GM19351 (cell line): ENCODE results near the gene ABI3.

ENCODE experiments used
- ATAC-seq: cut with Tn5 transposase; IDR thresholded peaks from one replicate; pipeline ENCODE4 v1.9.1; 2021; ENCODE audit warnings: mild to moderate bottlenecking, moderate library complexity; ENCODE audit not compliant: unreplicated experiment

Gene ABI3

GRCh38 chr17:49224198-49224996, 13.9 kb downstream of the ABI3 start:
- no peak for ATAC-seq

GRCh38 chr17:49224997-49225337, 14.5 kb downstream of the ABI3 start:
- no peak for ATAC-seq

GRCh38 chr17:49225554-49226236, 15.2 kb downstream of the ABI3 start:
- ATAC-seq, result no peak

GRCh38 chr17:49226771-49227435, 16.4 kb downstream of the ABI3 start:
- ATAC-seq, result no peak

GRCh38 chr17:49227436-49228261, 17.1 kb downstream of the ABI3 start:
- ATAC-seq, result no peak

GRCh38 chr17:49229076-49229804, 18.7 kb downstream of the ABI3 start:
- ATAC-seq, result no peak

GRCh38 chr17:49229805-49230600, 19.5 kb downstream of the ABI3 start:
- peak; percentile 7 for ATAC-seq

- ATAC-seq, result peak; percentile 84
Observed at GRCh38 chr17:49230636-49231562, 20.4 kb downstream of the ABI3 start, which contains the start of gene PHOSPHO1. Gene PHOSPHO1, minus strand, starts transcription at chr17:49230787. Its CDS starts 4,096 bp downstream, at chr17:49226691.

GRCh38 chr17:49231563-49231894, 21.0 kb downstream of the ABI3 start:
- ATAC-seq, result no peak

- no peak for ATAC-seq
Observed at GRCh38 chr17:49234509-49235080, 24.1 kb downstream of the ABI3 start.

- no peak for ATAC-seq
Observed at GRCh38 chr17:49235896-49236295, 25.4 kb downstream of the ABI3 start.

- ATAC-seq, result no peak
Observed at GRCh38 chr17:49239963-49240362, 29.5 kb downstream of the ABI3 start.

- ATAC-seq, result no peak
Observed at GRCh38 chr17:49240619-49241018, 30.1 kb downstream of the ABI3 start.

GRCh38 chr17:49241040-49241439, 30.5 kb downstream of the ABI3 start:
- no peak for ATAC-seq

- ATAC-seq, result no peak
Observed at GRCh38 chr17:49241692-49242397, 31.3 kb downstream of the ABI3 start.

- no peak for ATAC-seq
Observed at GRCh38 chr17:49242813-49243212, 32.3 kb downstream of the ABI3 start.

- ATAC-seq, result no peak
Observed at GRCh38 chr17:49244839-49245238, 34.3 kb downstream of the ABI3 start.

GRCh38 chr17:49247944-49248343, 37.4 kb downstream of the ABI3 start:
- no peak for ATAC-seq
